GM21515 (cell line): ENCODE results near the gene FARP1.

ENCODE experiments used
- ATAC-seq: cut with Tn5 transposase; IDR thresholded peaks from one replicate; pipeline ENCODE4 v1.9.1; 2021; ENCODE audit not compliant: unreplicated experiment

Gene FARP1

DNA sequence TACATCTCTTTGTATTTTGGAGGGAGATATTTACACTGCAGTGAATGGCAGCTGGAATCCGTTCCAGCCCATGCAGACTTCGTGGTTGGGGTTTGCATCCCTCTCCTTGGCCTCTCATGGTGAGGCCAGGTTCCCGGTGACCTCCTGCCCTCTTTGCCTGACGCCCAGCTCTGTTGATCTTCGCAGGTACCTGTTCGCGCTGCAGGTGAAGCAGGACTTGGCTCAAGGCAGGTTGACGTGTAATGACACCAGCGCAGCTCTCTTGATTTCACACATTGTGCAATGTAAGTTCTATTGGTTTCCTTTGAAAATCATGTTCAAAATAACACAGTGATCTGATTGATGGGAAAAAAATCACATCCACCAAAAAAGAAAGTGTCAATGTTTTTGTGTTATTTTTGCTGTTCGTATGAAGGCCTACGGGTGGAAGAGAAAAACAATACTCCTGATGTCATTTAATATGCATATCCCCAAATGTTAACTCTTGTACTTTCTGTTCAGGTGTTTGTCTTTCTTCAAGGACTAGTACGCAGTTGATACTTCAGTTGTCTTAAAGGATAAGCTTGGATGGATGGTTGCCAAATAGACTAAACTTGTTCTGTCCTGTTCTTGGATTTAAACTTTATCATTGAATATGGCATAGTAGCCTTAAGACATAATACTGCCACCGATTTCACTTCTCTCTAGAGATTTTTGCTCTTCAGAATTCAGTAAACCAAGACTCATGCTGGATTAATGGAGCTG is 234.9 kb downstream of the FARP1 start:
- no peak for ATAC-seq

- ATAC-seq: no peak
Measured at GRCh38 chr13:98384739-98385138, 241.8 kb downstream of the FARP1 start.

- no peak for ATAC-seq
Measured at GRCh38 chr13:98385606-98386005, 242.7 kb downstream of the FARP1 start.

DNA sequence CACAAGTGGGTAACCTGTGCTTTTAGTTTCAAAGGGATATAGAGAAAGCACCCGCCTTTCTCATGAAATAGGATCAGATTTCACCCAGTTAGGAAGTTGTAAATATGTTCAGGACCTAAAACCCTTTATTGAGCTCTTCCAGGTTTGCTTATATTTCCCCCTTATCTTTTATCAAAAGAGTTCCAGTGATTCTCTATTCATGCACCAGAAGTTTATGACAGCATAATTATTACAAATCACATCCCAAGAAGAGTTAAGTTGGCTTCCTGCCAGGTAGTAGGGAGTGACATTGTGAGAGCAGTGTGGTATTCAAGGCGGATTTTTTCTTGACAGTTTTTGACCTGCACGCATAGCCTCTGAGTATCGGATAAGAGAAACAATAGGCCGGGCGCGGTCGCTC is 243.7 kb downstream of the FARP1 start:
- no peak for ATAC-seq

DNA sequence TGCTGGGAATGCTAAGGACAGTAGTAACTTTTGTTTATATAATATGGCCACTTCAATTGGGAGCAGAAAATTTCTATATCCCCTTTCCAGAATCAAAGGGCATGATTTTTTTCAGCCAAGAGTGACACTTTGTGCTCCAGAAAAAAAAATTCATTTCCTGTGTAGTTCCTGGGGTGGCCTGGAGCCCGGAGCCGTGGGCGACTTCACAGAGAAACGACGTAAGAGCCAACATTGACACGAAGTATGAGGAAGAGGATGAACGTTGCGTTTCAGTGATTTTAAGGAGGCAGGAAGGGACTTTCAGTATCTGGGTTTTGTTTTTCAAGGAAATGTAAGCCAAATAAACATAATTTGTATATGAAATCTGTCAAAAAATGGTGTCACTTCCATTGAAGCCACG is 246.4 kb downstream of the FARP1 start:
- ATAC-seq: no peak

DNA sequence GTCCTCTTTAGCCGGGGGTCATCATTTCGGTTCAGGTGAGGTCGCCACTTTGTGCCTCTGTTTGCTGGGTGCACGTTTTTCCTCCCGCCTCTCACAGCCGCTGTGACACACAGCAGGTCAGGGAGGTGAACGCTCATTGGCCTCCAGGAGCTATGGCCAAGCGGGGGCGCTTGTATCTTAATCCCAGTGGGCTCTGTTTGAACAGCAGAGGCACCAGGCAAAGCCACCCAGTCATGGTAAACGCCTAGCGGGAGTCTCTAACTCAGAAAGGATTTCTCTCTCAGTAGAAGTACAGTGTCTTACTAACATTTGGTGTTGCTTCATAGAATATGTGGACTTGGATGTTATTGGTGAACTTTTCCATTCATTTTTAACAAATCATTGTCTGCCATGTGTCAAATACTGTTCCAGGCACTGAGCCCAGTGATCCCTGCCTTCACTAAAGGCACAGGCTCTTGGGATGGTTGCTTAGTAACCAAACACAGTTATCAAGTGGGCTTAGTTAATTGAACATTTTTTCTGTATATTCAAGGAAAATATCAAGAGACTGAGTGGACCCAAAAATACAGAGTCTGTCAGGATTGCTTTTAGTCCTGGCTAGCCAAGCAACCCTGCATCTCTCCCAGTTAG is 247.3 kb downstream of the FARP1 start:
- ATAC-seq: no peak

GRCh38 chr13:98393873-98394272 is 251.0 kb downstream of the FARP1 start:
- no peak for ATAC-seq

GRCh38 chr13:98394820-98395510 is 252.1 kb downstream of the FARP1 start:
- ATAC-seq: no peak

DNA sequence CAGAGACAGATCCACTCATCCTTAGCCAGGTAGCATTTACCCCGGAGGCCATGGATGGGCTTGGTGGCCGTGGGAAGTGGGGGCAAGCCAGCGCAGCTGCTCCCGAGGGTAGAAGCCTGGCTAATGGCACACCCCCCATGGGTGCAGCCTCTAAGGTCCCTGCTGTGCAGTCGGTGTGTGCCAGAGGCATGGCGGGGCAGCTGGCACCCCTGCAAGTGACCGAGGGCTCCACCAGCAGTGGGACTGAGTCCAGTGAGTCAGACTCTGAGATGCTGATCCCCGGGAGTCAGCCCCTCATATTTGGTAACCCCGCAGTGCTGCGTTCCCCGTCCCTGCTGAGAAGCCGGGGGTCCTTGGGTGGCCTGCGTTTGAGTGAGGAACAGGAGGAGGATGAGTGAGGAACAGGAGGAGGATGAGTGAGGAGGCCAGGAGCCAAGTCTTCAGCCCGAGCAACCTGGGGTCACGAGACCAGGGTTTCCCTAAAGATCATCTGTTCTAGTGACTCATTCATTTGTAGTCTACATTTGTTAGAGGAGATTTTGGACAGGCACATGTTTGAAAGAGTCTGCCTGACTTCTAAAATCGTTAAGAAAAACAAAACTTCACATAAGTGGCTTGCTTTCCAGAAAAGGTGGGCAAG is 253.3 kb downstream of the FARP1 start:
- no peak for ATAC-seq

DNA sequence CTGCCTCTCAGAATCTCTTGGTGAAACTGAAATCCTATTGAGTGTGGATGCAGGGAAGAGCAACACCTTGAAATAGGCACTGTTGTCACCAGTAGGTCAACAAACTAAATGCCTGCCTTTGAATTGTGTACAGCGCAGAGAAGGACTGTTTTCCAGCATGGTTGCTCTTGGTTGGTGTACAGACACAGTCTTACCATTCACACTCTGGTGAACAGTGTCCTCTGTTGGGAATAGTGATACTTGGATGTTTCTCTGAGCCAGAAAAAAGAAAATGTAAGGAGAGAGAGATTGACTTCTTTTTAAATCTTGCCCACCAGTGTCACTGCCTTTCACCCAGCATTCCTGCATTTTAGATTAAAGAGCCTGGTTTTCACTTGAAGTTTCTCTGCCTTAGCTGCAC is 254.3 kb downstream of the FARP1 start:
- ATAC-seq: no peak

DNA sequence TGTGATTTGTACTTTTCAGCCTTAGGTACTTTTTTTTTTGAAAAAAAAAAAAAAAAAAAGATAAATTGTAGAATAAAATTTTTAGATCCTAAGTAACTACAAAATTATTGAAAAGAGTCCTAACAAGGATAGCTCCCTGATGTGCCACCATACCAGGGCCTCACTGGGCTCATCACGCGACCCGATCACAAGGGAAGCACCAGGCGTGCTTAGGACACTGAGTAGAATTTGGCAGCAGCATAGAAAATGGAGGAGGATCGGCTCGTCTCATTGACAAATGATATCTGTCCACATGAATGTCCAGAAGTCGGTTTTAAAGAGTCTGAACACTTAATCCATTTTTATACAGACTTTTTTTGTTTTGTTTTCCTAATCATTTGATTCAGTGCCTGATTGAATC is 255.0 kb downstream of the FARP1 start:
- ATAC-seq: no peak

- ATAC-seq: no peak
Measured at GRCh38 chr13:98398581-98398980, 255.7 kb downstream of the FARP1 start.

GRCh38 chr13:98399756-98400155 is 256.9 kb downstream of the FARP1 start:
- ATAC-seq: no peak

GRCh38 chr13:98401934-98402333 is 259.0 kb downstream of the FARP1 start:
- no peak for ATAC-seq

DNA sequence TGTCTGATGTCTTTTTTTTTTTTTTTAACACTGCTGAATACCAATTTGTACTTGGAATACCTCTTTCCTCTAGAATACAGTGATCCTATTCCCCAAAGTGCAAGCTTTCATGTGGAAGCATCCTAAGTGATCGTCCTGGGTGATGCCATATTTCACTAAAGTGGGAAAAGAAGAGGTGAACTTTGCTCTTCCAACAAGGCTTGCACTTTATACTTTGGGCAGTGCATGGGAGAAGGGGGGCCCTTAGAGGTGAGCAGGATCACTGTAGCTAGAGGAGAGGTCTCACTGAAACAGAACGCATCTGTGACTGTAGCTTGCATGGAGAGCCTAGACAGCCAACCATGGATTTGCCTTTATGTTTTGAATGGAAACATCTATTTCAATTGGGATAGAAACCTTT is 260.2 kb downstream of the FARP1 start:
- no peak for ATAC-seq

DNA sequence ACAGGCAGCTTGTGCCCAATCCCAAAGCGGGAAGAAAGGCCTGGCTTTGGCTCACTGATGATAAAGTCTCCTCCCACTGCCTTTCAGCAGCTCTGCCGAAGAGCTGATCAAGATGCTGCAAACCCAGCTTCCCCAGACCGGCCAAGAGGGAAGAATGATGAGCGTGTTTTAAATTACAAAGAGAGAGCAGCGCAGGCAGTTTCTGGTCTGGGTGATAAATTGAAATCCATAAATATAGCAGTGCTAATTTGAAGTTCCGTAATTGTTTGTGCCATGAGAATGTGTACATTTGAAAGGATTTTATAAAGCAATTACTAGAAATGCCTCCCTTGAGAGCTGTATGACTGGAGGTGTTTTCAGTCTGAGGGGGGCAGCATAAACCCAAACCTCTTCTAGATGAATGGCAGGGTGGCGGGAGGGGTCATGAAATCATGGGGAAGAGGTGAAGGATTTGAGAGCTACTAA is 262.2 kb downstream of the FARP1 start:
- no peak for ATAC-seq

- no peak for ATAC-seq
Measured at GRCh38 chr13:98405690-98406344, 262.9 kb downstream of the FARP1 start.

DNA sequence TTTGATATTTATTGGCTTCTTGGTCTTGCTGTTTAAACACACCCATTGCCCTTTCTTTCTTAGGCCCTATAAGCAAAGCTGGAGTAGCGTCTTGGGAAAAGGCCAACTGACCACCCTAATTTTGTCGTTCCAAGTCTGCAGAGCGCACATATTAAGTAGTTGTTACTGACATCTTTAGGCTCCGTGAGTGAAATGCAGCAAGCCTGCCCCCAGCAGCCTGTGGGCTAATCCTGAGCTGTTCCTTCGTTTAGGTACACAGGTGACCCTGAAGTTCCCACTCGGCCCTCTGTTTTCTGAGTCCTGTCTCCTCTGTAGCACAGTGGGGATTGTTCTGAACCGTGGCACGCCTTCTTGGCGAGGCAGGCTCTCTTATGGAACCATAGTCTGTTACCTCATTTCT is 263.5 kb downstream of the FARP1 start:
- no peak for ATAC-seq

DNA sequence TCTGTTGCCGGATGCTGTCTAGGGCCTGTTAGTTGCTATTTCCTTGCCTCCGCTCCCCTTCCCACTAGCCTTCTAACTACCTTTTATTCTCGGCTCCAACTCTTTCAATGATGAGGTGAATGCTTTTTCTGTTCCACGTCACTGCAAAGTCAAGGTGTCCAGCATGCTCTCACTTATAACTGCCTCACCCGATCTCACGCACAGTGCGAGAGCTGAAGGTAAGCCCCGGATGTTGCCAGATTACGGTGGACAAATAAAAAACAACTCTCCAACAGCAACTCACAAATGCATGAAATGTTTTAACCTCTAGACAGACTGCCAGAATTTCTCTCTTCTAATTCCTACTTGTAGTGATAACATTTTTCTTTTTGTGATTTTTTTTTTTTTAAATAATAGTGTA is 264.1 kb downstream of the FARP1 start:
- no peak for ATAC-seq

DNA sequence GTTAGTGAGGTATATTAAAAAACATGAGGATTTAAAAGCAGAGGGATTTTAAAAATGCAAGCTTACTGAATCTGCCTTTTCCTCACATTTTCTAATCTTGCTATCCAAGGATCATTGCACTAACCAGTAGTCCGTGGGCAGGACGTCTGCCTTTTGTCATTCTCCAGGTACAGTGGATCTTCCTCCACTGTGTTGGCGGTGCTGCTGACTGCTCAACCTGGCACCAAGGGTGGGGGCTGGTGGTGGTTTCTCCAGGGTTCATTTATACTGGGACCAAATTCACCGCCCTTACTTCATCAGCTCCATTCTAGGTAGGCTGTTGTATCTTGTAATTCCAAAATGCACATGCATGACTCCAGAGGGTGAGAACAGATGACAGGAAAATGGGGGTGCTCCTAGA is 264.7 kb downstream of the FARP1 start:
- ATAC-seq: no peak

- ATAC-seq: no peak
Measured at GRCh38 chr13:98409281-98409680, 266.4 kb downstream of the FARP1 start.
